ENCODE data around the gene RHOC.

GRCh38 chr1:112692681-112693080 lies 14.2 kb downstream of the RHOC start:
- no peak for TF ChIP-seq POLR2AphosphoS5 (IDR thresholded peaks at IDR 0.05; ENCODE audit: insufficient read depth in 1 of 2, low read depth in 1 of 2)
- no peak for TF ChIP-seq CTCF (IDR thresholded peaks at IDR 0.05)
